Prostate gland (tissue), 2 donors: ENCODE measurements around the gene DIPK1A.

ENCODE experiments used
- POLR2A ChIP-seq: fragments of 450-650 bp; IDR thresholded peaks from one replicate; pipeline ENCODE4 v1.6.1; 2016; ENCODE audit warnings: antibody characterized with exemption, mild to moderate bottlenecking
- POLR2AphosphoS5 ChIP-seq: sonication (generic); formaldehyde crosslinking; IDR thresholded peaks from one replicate; pipeline ENCODE4 v1.6.1; 2017; ENCODE audit warnings: antibody characterized with exemption
- TF ChIP-seq, protein P1 (sequence below), 4 experiments: fragments of 200-600 bp in 2 of 4; fragments of 450-650 bp in 2 of 4; sonication (generic) in 2 of 4; IDR thresholded peaks; 1 replicate in 3 of 4; 2 replicates in 1 of 4; pipeline ENCODE4 v1.5.1; 2016 to 2019; ENCODE audit warnings: antibody characterized with exemption in 4 of 4, mild to moderate bottlenecking in 2 of 4, moderate library complexity in 2 of 4

DNA sequence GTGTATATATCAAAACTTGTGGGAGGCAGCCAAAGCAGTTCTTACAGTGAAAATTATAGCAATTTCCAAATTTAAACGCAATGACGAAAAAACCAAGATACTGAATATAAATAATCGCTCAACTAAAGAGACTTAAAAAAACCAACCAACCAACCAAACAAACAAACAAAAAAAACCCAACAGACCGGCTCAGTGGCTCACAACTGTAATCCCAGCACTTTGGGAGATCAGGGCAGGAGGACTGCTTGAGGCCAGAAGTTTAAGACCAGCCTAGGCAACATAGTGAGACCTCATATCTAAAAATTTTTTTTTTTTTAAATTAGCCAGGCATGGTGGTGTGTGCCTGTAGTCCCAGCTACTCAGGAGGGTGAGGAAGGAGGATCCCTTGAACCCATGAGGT, 106.0 kb downstream of the DIPK1A start:
- TF ChIP-seq, protein P1, sequence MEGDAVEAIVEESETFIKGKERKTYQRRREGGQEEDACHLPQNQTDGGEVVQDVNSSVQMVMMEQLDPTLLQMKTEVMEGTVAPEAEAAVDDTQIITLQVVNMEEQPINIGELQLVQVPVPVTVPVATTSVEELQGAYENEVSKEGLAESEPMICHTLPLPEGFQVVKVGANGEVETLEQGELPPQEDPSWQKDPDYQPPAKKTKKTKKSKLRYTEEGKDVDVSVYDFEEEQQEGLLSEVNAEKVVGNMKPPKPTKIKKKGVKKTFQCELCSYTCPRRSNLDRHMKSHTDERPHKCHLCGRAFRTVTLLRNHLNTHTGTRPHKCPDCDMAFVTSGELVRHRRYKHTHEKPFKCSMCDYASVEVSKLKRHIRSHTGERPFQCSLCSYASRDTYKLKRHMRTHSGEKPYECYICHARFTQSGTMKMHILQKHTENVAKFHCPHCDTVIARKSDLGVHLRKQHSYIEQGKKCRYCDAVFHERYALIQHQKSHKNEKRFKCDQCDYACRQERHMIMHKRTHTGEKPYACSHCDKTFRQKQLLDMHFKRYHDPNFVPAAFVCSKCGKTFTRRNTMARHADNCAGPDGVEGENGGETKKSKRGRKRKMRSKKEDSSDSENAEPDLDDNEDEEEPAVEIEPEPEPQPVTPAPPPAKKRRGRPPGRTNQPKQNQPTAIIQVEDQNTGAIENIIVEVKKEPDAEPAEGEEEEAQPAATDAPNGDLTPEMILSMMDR (IDR thresholded peaks at IDR 0.05): no peak
- TF ChIP-seq POLR2AphosphoS5 (no peak), POLR2A (no peak)
